GM18511 (cell line): Measurements from ENCODE around the gene DEFB113.

Source experiments
- ATAC-seq: cut with Tn5 transposase; IDR thresholded peaks from one replicate; pipeline ENCODE4 v1.9.1; 2021; ENCODE audit warnings: mild to moderate bottlenecking, moderate library complexity; ENCODE audit not compliant: unreplicated experiment

Gene DEFB113

DNA sequence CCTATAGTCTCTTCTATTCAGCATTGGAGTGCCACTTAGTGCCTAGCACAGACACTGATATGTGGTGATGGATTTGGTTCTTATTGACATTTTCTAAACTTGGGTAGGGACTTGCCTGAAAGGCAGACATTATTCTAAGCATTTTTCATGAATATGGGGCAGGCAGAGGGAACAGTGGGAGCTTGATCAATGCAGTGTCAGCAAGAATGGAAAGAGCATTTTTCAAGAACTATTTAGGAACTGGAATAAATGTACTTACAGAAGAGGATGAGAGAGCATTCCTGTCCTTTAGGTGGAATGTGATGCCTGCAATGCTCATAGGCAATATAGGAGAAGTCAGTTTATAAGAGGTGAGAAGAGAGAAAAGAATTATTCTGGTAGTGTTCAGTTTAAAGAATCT is 31.6 kb downstream of the DEFB113 start:
- ATAC-seq: no peak

- no peak for ATAC-seq
These were observed 32.4 kb downstream of the DEFB113 start for GRCh38 chr6:49937017-49937416.

GRCh38 chr6:49935387-49935786 is 34.0 kb downstream of the DEFB113 start:
- ATAC-seq: no peak

GRCh38 chr6:49934770-49935169 is 34.7 kb downstream of the DEFB113 start:
- ATAC-seq: no peak

- ATAC-seq: no peak
These were observed 35.9 kb downstream of the DEFB113 start for GRCh38 chr6:49933526-49933925.

DNA sequence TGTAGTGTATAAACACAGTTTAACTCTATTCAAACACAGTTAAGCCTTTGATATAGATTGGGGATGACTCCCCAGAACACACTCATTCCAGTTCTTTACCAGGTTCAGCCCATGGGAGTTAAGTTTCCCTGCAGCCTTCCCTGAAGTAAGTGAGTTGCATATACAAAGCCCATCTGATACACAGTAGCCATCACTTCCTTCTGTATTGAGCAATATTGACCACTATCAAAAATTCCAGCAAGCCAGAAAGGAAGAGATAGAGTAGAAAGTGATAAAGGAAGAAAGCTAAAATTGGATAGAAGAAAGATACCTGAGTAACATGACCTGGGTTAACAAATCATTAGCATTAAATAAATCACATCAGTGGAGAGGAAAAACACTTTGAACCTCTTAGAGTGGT is 40.1 kb downstream of the DEFB113 start:
- ATAC-seq: no peak

DNA sequence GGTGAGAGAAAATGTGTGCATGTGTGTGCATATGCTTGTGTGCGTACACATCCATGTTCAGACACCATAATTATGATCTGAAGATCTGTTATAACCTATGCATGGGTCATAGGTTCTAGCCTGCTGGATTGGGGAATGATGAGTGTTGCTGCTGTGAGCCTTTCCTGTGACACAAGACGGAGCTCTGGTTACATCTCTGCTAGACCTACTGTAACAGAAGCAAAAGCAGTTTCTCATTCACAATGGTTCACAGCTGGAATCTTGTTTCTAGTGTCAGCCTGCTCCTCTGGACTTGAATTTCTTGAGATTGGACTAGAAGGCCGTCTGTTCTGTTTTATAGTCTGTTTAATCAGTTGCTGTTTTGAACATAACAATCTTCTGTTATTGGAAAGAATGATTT is 45.6 kb downstream of the DEFB113 start:
- ATAC-seq: no peak

GRCh38 chr6:49919935-49920644 is 49.3 kb downstream of the DEFB113 start:
- ATAC-seq: no peak

DNA sequence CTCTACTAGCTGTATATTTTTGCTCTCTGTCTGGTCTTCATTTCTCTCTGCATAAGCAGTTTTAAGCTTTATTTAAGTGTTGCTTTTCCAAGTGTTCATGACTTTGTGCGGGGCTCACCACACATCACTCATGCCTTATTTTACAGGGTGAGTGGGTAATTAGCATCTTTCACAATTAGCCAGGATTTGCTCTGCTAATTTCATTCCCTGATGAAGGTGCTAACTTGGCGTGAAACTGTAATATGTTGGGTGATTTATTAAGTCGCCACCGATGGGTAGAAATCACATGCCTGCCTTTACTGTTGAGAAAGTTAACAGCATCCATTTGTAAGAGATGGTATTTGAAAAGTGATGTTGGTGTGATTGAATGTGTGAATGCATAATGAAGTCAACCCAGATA is 50.2 kb downstream of the DEFB113 start:
- no peak for ATAC-seq

DNA sequence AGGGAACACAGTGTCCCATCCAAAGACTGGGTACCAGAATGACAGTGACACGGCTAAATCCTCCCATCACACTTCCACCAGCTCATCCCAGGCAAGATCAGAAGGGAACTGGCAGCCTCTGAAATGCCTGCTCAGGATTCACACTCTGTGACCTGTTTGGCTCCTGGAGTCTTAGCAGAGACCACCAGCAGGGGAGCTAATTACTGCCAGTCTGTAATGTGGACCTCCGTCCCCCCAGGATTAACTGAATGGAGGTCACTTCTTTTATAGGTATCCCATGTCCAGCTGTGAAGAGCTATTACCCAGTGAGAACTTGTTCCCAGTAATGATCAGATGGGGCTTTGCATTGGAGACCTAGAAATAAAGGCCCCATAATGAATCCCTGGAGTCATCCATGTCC is 50.6 kb downstream of the DEFB113 start:
- no peak for ATAC-seq
